Retinal pigment epithelial cell (primary cell): ENCODE measurements around the gene NDST1.

Experiments
- DNase-seq: peaks from one replicate; pipeline ENCODE4 v3.0.0-alpha.2; 2010; ENCODE audit warnings: low read depth
- H3K4me3 ChIP-seq: 2 replicates; pipeline ENCODE4 v1.5.1; 2011; ENCODE audit warnings: mild to moderate bottlenecking, low read length, control low read depth, moderate library complexity
- TF ChIP-seq, protein P1 (sequence below): conservative IDR thresholded peaks from 2 replicates; pipeline ENCODE4 v1.5.1; 2011; ENCODE audit warnings: low read depth, low read length, control low read depth, inconsistent platforms

The NDST1 gene

DNA sequence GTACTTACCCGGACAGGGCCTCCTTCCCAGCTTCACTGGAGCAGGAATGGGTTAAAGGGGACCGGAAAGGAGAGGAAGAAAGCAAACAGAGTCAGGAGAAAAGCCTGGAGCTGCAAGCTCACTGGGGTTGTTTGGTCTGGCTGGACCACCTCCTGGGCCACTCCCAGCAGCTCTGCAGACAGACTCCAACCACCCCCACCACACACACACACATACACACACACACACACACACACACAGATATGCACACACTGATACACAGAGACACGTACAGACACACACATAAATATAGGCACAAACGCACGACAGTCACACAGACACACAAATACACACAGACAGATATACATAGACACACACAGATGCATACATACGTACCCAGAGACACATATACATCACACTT is 97.6 kb downstream of the NDST1 start:
- TF ChIP-seq, protein P1, sequence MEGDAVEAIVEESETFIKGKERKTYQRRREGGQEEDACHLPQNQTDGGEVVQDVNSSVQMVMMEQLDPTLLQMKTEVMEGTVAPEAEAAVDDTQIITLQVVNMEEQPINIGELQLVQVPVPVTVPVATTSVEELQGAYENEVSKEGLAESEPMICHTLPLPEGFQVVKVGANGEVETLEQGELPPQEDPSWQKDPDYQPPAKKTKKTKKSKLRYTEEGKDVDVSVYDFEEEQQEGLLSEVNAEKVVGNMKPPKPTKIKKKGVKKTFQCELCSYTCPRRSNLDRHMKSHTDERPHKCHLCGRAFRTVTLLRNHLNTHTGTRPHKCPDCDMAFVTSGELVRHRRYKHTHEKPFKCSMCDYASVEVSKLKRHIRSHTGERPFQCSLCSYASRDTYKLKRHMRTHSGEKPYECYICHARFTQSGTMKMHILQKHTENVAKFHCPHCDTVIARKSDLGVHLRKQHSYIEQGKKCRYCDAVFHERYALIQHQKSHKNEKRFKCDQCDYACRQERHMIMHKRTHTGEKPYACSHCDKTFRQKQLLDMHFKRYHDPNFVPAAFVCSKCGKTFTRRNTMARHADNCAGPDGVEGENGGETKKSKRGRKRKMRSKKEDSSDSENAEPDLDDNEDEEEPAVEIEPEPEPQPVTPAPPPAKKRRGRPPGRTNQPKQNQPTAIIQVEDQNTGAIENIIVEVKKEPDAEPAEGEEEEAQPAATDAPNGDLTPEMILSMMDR = no peak
- H3K4me3 ChIP-seq = no peak overlapping the region
- no peak for DNase-seq

DNA sequence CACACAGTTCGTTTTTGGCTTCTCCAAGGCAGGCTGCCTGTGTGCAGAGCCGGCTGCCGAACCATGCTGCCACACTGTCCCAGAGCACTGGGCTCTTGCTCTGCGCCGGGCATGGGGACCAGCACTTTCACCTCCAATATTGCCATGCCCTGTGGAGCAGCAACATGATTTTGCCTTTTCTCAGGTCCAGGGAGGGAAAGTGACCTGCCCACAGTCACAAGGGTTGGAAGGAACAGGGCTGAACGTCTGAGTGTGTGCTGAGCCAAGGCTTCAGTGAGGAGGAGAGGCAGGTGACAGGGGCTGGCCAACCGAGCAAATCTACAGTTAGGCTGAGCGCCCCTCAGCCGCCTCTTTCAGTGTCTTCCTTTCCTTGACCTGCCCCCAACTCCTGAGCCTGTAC is 98.5 kb downstream of the NDST1 start:
- no peak for DNase-seq
- no peak overlapping the region for H3K4me3 ChIP-seq
- TF ChIP-seq, protein P1 = no peak

DNA sequence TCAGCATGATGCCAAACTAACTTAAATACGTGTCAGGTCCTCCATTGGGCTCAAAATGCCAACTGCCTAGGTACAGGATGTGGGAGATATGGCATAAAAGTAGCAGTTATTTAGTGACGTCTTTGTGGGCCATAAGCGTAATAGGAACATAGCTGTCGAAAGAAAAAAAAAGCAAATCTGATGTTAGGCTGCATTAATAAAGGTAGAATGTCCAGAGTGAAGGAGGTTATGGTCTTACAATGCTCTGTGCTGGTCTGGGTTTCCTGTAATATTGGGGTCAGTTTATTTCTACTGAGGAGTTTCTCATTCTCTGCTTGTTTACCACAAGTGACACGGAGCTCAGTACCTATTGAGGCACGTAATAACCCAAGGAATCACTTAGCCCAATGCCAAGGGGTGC is 99.2 kb downstream of the NDST1 start:
- TF ChIP-seq, protein P1 = no peak
- H3K4me3 ChIP-seq = no peak overlapping the region
- no peak for DNase-seq
